Activated CD8-positive, alpha-beta T cell treated with anti-CD3 and anti-CD28 coated beads, Interleukin-2, amount 10 ng/mL, durations not matched to agents 7 days and 5 days (primary cell): Measurements from ENCODE around the gene NPAP1. TPM values are rescaled to one million over a fixed set of nuclear protein-coding genes. Genes with fewer than 3 reads are reported as not detected.

Experiments
- ATAC-seq: fragments of 150-1000 bp; cut with Tn5 transposase; one replicate; pipeline ENCODE4 v1.10.0; 2021; ENCODE audit warnings: moderate library complexity
- CTCF ChIA-PET: fragments of 350-600 bp; sonication (Branson Sonifier 250); formaldehyde crosslinking; loops from one replicate; lab custom pipeline; 2021; ENCODE audit warnings: antibody characterized with exemption; lab: Charles Lee
- POLR2A ChIA-PET: fragments of 350-600 bp; sonication (Branson Sonifier 250); formaldehyde crosslinking; loops from one replicate; lab custom pipeline; 2021; ENCODE audit warnings: antibody characterized with exemption; lab: Charles Lee
- DNase-seq: peaks from one replicate; pipeline ENCODE4 v3.0.0-alpha.2; 2020
- H3K27ac Mint-ChIP-seq: one replicate; pipeline ENCODE4 v1.8.0; 2021; ENCODE audit warnings: mild to moderate bottlenecking, mixed read lengths
- H3K27me3 Mint-ChIP-seq: one replicate; pipeline ENCODE4 v1.8.0; 2021; ENCODE audit warnings: low read depth, mixed read lengths
- H3K36me3 Mint-ChIP-seq: one replicate; pipeline ENCODE4 v1.8.0; 2021; ENCODE audit warnings: low read depth, mixed read lengths
- H3K4me1 Mint-ChIP-seq: one replicate; pipeline ENCODE4 v1.8.0; 2021; ENCODE audit warnings: low read depth, mixed read lengths
- H3K4me3 Mint-ChIP-seq: one replicate; pipeline ENCODE4 v1.8.0; 2021; ENCODE audit warnings: mild to moderate bottlenecking, mixed read lengths
- H3K9me3 Mint-ChIP-seq: one replicate; pipeline ENCODE4 v1.8.0; 2022; ENCODE audit warnings: mixed read lengths; ENCODE audit not compliant: insufficient read depth
- total RNA-seq, 2 experiments: library from RNA; stranded (reverse); gene quantifications; one replicate each; pipeline ENCODE4 v1.2.3, GENCODE V29; 2021

The NPAP1 gene
- total RNA-seq, 2 experiments from 2014 or later = not detected

GRCh38 chr15:24683736-24684135 lies 8.2 kb downstream of the NPAP1 start:
- DNase-seq (no peak), ATAC-seq (no peak)
- no peak overlapping the region for H3K4me3 Mint-ChIP-seq
- H3K4me1 Mint-ChIP-seq = no peaks in the 10 kb centered on the region
- ChIA-PET POLR2A (no interaction called here), CTCF (no interaction called here)
- no peaks in the 10 kb centered on the region for H3K27me3 Mint-ChIP-seq
- H3K27ac Mint-ChIP-seq = no peak overlapping the region
- H3K9me3 Mint-ChIP-seq = peaks cover 13% of the 10 kb centered on the region
- no peaks in the 10 kb centered on the region for H3K36me3 Mint-ChIP-seq

GRCh38 chr15:24684313-24684712 lies 8.7 kb downstream of the NPAP1 start:
- H3K27me3 Mint-ChIP-seq = no peaks in the 10 kb centered on the region
- ChIA-PET CTCF (no interaction called here), POLR2A (no interaction called here)
- ATAC-seq = no peak
- no peaks in the 10 kb centered on the region for H3K36me3 Mint-ChIP-seq
- H3K27ac Mint-ChIP-seq = no peak overlapping the region
- no peaks in the 10 kb centered on the region for H3K4me1 Mint-ChIP-seq
- DNase-seq = no peak
- H3K4me3 Mint-ChIP-seq = no peak overlapping the region
- H3K9me3 Mint-ChIP-seq = peaks cover 13% of the 10 kb centered on the region

GRCh38 chr15:24696201-24696600 lies 20.6 kb downstream of the NPAP1 start:
- Mint-ChIP-seq H3K4me1 (no peaks in the 10 kb centered on the region), H3K36me3 (no peaks in the 10 kb centered on the region), H3K9me3 (peaks cover 3% of the 10 kb centered on the region), H3K4me3 (no peak overlapping the region), H3K27me3 (no peaks in the 10 kb centered on the region), H3K27ac (no peak overlapping the region)
- ATAC-seq (no peak), DNase-seq (no peak)
- ChIA-PET POLR2A (no interaction called here), CTCF (no interaction called here)

GRCh38 chr15:24696842-24697241 lies 21.3 kb downstream of the NPAP1 start:
- H3K27me3 Mint-ChIP-seq = no peaks in the 10 kb centered on the region
- CTCF ChIA-PET = no interaction called here
- POLR2A ChIA-PET = no interaction called here

GRCh38 chr15:24718289-24719082 lies 42.9 kb downstream of the NPAP1 start:
- no peak overlapping the region for H3K4me3 Mint-ChIP-seq
- no peaks in the 10 kb centered on the region for H3K4me1 Mint-ChIP-seq
- POLR2A ChIA-PET = no interaction called here
- H3K9me3 Mint-ChIP-seq = peaks cover 11% of the 10 kb centered on the region
- no peak overlapping the region for H3K27ac Mint-ChIP-seq
- CTCF ChIA-PET = no interaction called here
- DNase-seq = no peak
- no peak for ATAC-seq
- H3K36me3 Mint-ChIP-seq = no peaks in the 10 kb centered on the region
- no peaks in the 10 kb centered on the region for H3K27me3 Mint-ChIP-seq

More at GRCh38 chr15:24696842-24697241, 21.3 kb downstream of the NPAP1 start:
- Mint-ChIP-seq H3K4me3 (no peak overlapping the region), H3K4me1 (no peaks in the 10 kb centered on the region), H3K9me3 (no peaks in the 10 kb centered on the region), H3K36me3 (no peaks in the 10 kb centered on the region), H3K27ac (no peak overlapping the region)
- ATAC-seq = no peak
- DNase-seq = no peak

GRCh38 chr15:24729760-24730159 lies 54.2 kb downstream of the NPAP1 start:
- no peak overlapping the region for H3K27ac Mint-ChIP-seq
- no peak overlapping the region for H3K4me3 Mint-ChIP-seq
- ATAC-seq = no peak
- no peaks in the 10 kb centered on the region for H3K27me3 Mint-ChIP-seq
- H3K4me1 Mint-ChIP-seq = no peaks in the 10 kb centered on the region
- H3K36me3 Mint-ChIP-seq = no peaks in the 10 kb centered on the region
- ChIA-PET POLR2A (no interaction called here), CTCF (no interaction called here)
- peaks cover 17% of the 10 kb centered on the region for H3K9me3 Mint-ChIP-seq
- no peak for DNase-seq
